ENCODE measurements around the gene AUTS2.

GRCh38 chr7:70497793-70498192 lies 899.5 kb downstream of the AUTS2 start:
- TF ChIP-seq NFE2L1 (tag; IDR thresholded peaks at IDR 0.05; ENCODE audit: borderline replicate concordance, low read depth) (no peak), CBX5 (IDR thresholded peaks at IDR 0.05; ENCODE audit: borderline replicate concordance, low read depth) (no peak), KDM1A (IDR thresholded peaks at IDR 0.05) (no peak), POLR2AphosphoS5 (IDR thresholded peaks at IDR 0.05; ENCODE audit: control insufficient read depth, insufficient read depth, low read depth, low read length) (no peak)
